ENCODE results near the gene ATXN7. TPM values are rescaled to one million over a fixed set of nuclear protein-coding genes. Genes with fewer than 3 reads are reported as not detected.

Gene ATXN7
- polyA plus RNA-seq, 3 donors = 5.2 to 8.4 (median 5.5) TPM

DNA sequence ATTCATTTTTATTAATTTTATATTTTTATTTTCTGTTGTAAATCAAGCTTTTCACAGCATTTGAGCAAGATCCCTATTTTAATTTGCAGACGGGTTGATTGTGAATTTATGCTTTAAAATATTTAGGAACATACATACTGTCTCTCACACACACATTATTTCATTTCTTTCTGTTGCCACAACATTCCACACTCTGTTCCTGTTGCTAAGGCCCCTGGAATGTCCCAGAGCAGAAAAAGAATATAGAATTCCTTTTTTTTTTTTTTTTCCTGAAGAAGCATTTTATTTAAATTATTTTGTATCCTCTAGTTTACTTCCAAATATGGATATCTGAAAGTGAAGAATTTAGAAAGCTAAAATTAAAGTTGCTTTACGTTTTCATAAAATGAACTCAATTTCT, 85.3 kb downstream of the ATXN7 start:
- 77 to 85% (median 85%) methylated on average over 2 of the region's 2 CpGs for WGBS, 3 donors
- no peak overlapping the region for H3K27ac ChIP-seq (ENCODE audit: low read depth, low read length)

DNA sequence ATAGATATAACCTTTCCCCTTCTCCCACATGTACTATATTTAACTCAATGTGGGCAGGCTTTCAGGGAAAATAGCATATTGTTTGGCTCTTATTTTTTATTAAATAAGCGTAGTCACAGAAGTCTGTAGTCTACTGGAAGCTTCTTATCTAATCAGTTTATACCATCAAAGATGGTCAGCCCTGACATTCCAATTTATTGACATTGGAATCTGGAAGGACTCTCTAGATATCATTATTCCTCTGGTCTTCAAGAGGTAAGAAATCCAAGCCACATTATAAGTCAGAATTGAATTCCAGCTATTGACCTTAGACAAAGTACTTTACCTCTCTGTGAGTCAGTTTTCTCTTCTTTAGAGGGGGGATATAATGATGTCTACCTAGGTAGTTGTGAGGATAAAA, 87.0 kb downstream of the ATXN7 start:
- 57 to 84% (median 82%) methylated on average over 1 of the region's 1 CpG for WGBS, 3 donors
- no peak overlapping the region for H3K27ac ChIP-seq (ENCODE audit: low read depth, low read length)

DNA sequence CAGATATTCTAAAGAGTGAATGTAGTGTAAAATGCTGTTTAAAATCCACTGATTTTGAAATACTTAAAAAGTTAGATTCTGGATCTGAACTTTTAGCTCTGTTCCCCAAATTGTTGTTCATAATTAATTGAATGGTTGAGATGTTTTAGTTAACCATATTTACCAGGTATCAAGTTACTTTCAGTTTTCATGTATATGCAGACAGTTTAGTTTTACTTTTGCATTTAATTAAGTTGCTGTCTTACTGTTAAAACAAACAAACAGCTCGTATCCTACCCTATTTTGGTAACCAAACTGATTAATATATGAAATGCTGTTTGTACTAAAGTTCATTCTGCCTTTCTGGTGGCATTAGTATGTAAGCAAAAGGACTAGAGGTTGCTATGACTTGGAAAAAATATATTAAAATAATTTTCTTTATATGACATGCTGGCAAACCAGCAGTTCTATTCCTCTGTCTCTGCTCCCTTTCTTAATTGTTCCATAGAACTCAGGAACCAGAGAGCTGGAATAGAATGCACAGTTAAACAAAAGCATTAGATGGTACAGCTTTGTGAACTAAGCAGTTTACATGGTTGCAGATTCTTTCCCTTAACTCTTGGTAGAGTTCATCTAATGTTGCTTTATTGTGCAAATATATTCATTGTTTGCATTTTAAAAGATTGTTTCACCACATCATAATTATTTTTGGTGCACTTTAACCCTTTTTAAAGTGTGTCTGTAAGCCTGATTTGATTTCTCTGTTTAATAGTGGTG, 88.0 kb downstream of the ATXN7 start:
- WGBS, 3 donors = 28 to 62% (median 53%) methylated on average over 1 of the region's 1 CpG
- no peak overlapping the region for H3K27ac ChIP-seq (ENCODE audit: low read depth, low read length)

DNA sequence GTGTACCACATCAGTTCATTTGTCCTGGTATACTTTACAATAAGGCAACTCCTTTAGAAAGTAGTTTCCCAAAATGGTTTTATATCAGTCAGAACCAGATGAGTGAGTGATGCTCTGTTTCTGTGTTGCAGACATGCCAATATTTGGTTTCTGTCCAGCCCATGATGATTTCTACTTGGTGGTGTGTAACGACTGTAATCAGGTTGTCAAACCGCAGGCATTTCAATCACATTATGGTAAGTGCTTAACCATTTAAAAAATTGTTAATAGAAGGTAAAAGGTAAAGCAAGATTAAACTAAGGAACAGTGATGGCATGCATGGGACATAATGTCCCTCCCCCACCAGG, 88.6 kb downstream of the ATXN7 start:
- no peak overlapping the region for H3K27ac ChIP-seq (ENCODE audit: low read depth, low read length)
- 31 to 90% (median 89%) methylated on average over 2 of the region's 2 CpGs for WGBS, 3 donors

DNA sequence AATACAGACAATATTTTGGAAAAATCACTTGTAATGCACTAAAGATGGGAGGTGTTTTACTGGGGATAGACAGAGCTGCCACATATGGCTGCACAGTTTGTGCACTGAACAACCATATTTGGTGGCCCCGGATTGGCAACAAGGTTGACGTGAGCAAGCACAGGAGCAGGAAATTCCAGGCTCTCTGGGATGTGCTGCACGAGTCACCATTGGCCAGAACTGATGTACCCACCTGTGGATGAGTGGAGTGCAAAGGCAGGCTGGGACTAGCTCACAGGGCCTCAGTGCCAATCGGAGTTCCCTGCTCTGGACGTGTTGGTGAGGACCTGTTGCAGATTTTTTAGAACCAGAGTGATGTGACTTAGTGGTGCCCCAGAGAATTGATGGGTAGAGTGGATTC, 90.5 kb downstream of the ATXN7 start:
- no peak overlapping the region for H3K27ac ChIP-seq (ENCODE audit: low read depth, low read length)
- 89 to 94% (median 93%) methylated on average over 5 of the region's 5 CpGs for WGBS, 3 donors

DNA sequence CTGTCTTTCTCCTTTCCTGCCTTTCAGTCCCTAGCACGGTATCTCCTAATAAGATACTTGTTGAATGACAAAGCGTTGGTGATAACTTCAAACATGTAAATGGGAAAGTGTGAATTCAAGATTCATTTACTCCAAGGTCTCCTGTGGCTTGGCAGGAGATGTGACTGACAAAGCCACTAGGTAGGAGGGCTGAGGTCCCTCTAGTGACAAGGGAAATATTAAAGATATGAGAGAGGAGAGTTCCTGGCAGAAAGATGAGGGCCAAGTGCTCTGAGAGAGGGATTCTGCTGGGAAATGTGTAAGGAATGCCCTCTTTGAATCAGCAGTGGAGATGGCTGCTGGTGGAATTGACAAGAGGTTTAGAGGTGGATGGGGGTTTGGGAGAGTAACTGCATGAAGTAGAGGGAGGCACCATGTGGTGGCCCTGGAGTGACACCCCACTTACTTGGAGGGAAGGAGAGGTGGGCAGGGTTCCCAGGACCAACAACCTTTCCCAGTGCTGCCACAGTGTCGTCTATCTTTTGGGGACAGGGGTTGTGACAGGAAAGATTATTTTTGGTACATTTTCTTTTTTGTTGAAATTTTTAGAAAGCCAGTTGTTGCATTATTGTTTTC, 91.5 kb downstream of the ATXN7 start:
- WGBS, 3 donors = 23 to 90% (median 84%) methylated on average over 3 of the region's 3 CpGs
- no peak overlapping the region for H3K27ac ChIP-seq (ENCODE audit: low read depth, low read length)

DNA sequence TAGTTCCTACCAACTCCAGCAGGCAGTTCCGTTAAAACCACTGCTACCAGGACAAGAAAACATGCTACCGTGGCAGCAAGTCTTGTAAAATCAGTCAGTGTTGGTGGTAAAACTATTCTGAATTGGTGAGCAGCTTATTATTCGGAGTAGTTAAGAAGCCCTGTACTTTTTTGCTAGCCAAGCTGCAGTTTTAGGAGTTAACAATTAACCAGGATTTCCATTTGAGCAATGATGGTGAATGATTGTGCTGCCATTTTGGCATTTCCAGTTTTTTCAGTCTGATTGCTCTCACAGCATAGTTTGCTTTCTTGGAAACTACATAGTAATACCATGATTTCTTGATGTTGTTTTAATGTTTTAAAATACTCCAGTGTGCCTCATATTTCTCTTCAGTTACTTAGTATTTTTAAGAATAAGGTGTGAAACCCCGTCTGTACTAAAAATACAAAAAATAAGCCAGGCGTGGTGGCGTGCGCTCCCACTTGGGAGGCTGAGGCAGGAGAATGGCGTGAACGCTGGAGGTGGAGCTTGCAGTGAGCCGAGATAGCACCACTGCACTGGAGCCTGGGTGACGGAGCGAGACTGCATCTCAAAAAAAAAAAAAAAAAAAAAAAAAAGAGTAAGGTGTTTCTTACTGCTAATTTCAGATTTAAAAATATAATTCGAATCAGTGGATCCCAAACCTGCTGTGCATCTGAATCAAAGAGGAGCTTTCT, 92.3 kb downstream of the ATXN7 start:
- 65 to 96% (median 96%) methylated on average over 13 of the region's 13 CpGs for WGBS, 3 donors
- H3K27ac ChIP-seq (ENCODE audit: low read depth, low read length) = no peak overlapping the region

DNA sequence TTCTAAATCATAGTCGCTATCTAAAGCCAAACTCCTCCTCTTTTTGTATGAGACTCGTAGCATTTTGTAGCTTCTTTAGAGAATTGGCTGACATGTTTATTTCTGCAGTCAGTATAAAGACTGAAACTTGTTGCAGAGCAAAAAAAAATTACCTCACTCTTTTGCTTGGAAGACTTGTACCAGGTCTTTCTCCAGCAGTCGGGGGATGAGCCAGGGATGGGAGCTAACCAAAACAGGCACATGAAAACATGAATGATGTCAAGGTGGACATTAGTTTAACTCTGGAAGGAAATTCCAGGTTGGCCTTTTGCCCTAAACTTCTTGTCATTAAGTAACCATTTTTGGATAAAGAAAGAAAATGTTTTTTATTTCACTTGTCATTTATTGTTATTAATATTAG, 95.5 kb downstream of the ATXN7 start:
- WGBS, 3 donors = 46 to 51% (median 49%) methylated on average over 3 of the region's 3 CpGs
- no peak overlapping the region for H3K27ac ChIP-seq (ENCODE audit: low read depth, low read length)

DNA sequence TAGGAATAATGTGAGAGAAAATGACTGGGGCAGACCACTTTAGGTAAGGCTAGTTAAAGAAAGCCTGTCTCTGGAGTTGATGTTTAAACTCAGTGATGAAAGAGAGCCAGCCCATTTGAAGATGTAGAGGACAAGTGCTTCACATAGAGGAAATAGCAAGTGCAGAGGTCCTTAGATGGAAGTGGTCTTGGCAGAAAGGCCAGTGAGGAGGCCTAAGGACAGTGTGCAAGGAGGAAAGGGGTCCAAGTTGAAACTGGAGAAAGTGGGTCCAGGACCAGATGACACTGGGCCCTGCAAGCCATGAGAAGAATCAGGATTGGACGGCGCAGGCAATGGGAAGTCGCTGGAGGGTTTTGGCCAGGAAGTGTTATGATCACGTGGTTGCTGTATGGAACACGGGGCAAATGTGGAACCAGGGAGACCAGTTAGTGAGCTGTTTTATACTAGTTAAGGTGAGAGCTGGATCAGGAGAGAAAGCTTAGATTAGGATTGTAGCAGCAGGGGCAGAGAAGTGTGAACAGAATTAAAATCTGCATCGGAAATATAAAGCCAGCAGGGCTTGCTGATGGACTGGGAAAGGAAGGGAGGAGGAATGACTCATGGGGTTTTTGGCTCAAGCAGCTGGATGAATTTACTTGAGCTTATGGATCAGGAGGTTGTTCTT, 96.5 kb downstream of the ATXN7 start:
- 7 to 41% (median 9%) methylated on average over 6 of the region's 6 CpGs for WGBS, 3 donors

DNA sequence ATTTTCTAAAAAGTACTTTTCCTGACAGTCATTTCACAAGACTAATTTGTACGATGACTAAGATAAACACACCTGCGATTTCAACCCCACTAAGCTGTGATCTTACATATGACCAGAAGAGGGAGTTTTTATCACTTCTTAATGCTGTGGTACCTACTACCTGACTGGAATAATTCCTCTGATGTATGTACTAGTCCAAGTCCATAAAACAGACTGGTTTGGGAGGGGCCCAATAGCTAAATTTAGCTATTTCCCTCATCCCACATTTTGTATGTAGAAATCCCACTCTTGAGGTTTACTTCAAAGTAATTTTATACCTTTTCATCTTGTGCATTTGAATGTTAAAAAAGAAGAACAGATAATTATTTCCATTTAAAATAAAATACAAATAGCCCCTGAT, 98.2 kb downstream of the ATXN7 start:
- no peak overlapping the region for H3K27ac ChIP-seq (ENCODE audit: low read depth, low read length)
- 9 to 22% (median 13%) methylated on average over 2 of the region's 2 CpGs for WGBS, 3 donors

More for the DNA sequence above, 96.5 kb downstream of the ATXN7 start:
- no peak overlapping the region for H3K27ac ChIP-seq (ENCODE audit: low read depth, low read length)

DNA sequence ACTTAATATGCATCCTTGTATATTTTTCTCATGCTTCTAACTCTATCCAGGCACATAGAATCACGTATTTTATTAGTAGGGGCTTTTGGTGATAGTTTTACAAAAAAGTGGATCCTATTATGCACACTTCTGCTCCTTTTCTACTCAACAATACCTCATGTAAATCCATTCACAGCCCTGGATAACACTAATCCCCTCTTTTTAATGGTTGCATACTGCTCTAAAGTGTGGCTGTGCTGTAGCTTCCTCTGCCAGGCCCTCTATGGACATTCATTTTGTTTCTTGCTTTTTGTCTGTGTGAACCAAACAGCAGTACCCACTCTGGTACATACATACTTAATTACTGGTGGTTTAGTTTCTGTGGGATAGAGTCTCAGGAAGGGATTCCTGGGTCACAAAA, 99.8 kb downstream of the ATXN7 start:
- H3K27ac ChIP-seq (ENCODE audit: low read depth, low read length) = no peak overlapping the region
- WGBS, 3 donors = 86 to 93% (median 87%) methylated on average over 1 of the region's 1 CpG

DNA sequence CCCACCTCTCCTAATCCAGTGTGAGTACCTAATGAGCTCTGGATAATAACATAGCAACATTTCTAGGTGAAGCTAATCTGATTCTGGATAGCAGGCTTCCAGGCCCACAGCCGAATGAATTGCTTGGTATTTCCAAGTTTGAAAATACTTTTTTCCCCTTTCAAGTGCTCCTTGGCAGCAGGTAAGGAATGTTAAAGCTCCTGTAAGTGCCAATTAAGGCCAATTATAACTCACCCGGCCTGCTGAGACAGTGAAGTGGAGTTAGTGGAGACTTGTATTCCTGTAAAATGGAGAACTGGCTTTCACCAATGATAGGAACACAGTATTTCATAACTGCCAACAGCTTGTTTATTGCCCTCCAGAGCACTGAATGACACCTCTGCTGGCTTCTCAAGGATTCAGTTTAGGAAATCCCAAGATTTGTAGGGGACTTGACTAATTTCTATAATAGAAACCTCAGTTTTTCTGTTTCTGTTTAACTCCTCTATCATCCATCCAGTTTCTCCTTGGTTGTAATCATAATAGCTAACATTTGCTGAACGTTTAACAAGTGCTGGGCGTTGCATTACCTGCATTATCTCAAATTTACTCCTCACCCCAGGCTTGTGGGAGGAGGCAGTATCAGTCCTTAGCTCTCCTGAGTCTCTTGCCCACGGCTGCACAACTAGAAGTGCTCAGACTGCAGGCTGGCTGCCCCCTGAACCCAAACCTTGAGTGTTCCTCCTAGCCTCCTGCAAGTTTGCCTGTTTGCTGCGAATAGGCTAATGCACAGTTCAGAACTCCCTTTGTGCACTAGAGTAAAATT, 101.2 kb downstream of the ATXN7 start:
- H3K27ac ChIP-seq (ENCODE audit: low read depth, low read length) = no peak overlapping the region
- 34 to 70% (median 65%) methylated on average over 6 of the region's 6 CpGs for WGBS, 3 donors

DNA sequence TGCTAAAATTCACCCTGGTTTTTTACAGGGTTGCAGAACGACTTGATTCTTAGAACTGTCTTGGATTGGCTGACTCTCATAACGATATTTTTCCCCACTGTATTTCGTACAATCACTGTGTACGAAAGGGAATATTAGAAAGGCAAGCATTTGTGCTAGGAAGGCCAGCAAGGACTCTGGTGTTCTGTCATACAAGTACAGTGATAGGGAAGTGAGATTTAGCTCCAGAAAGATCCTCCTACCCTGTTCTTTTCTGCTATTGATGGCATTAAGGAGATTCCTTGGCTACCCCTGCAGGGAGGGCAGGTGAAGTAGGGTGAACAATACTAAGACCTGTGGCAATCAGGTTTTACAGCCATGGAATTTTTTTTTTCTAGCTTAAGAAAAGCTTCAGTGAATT, 102.3 kb downstream of the ATXN7 start:
- no peak overlapping the region for H3K27ac ChIP-seq (ENCODE audit: low read depth, low read length)
- 67 to 92% (median 76%) methylated on average over 4 of the region's 4 CpGs for WGBS, 3 donors

DNA sequence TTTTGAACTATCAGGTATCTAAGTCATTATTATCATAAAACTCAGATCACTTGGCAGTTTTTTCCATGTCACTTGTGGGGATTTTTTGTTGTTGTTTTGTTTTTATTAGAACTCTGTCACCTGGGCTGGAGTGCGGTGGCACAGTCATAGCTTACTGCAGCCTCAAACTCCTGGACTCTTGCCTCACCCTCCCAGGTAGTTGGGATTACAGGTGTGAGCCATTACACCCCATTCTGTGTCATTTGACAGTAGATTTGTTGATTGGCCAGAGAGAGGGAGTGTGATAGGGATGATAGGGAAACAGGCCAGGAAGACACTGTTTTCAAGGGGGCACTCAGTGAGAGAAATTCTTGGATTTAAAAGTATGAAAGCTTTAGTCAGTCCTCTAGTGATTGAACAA, 103.2 kb downstream of the ATXN7 start:
- no peak overlapping the region for H3K27ac ChIP-seq (ENCODE audit: low read depth, low read length)
- WGBS, 3 donors = 60 to 87% (median 82%) methylated on average over 1 of the region's 1 CpG

DNA sequence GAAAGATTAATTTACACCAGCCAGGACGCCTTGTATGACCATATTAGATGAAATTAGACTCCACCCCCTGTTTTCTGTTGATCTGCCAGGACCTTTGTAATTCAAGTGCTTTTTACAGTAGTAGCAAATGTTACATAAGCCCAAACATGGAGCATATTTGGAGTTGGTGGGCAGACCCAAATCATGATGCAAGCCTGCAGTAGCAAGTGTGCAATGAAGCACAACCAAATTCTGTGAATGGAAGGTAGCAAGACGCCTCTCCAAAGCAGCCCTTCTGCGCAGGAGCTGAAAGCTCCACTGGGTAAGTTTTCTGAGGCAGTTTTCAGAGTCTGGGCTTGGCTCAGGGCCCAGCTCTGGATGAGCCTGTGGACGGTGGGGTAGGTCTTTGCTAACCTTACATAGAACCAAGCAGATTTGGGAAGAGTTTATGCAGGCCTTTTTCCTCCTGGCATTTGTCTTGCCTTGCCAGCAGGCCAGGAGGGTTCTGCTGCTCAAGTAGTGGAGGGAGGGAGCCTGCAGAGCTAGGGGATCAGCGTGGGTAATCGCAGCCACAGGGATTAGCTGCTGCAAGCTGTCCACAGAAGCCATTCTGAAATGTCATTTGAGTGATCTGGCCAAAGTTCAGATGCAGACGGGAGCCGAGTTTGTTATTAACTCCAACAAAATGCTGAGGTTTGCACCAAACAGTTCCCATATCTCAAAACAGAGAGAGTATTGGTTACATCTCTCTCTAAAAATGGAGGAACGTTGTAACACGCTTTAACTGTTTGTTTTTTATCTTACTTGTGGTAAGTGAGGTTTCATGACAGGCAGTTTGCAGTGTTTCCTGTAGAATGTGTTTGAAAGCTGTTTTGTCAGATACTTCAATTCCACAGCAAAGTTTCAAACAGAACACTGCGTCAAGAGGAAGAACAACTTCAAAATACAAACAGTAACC, 104.3 kb downstream of the ATXN7 start:
- no peak overlapping the region for H3K27ac ChIP-seq (ENCODE audit: low read depth, low read length)
- 8 to 17% (median 15%) methylated on average over 11 of the region's 11 CpGs for WGBS, 3 donors

DNA sequence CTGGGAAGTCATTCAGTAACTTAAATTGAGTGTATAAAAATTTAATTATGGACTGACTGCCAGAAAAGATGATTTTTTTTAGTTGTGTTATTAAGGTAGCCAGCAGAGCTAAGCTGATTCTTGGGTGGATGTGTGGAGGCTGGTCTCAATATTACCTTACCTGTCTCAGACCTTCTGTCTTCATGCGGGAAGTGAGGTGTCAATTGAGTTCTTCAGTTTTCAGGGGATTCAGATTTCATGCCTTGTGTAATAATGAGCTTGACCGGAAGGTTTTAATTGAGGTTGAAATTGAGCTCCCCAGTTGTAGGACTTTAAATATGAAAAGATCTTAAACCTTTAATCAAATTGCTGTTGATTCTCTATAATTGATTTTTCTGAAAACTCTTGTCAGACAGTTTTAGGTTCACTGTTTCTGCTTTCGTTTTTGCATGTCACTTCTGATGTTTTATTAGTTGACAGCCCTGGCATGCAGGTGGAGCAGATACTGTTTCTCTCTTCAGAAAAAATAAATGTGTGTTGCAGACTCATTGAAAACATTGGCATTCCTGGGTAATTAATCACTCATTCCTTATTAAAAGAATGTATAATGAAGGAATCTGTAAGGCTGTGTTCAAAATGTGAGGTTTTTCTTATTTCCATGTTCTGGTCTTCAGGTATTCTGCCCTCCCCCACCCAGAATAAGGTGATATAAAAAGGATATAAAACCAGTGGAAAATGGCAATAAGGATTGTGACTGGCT, 105.1 kb downstream of the ATXN7 start:
- 14 to 41% (median 26%) methylated on average over 3 of the region's 3 CpGs for WGBS, 3 donors

DNA sequence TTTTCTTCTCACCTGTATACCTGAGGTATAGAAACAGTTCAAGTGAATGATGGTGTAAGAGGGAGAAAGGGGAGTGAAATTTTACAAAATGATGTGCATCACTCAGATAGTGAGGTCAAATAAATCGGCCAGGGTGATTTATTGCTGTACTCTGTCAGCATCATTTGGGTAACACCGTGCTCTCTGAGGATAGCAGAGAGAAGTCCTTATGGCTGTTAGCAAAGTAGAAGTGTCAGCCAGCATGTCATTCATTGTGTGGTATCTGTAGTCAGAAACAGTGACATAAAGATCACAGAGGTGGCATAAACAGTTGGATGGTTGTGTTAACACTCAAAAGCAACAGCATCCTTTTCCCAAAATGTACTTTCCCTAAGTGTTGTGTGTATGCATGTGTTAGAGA, 106.2 kb downstream of the ATXN7 start:
- H3K27ac ChIP-seq (ENCODE audit: low read depth, low read length) = no peak overlapping the region

More for the DNA sequence above, 105.1 kb downstream of the ATXN7 start:
- no peak overlapping the region for H3K27ac ChIP-seq (ENCODE audit: low read depth, low read length)

More for the DNA sequence above, 106.2 kb downstream of the ATXN7 start:
- 9 to 19% (median 15%) methylated on average over 2 of the region's 2 CpGs for WGBS, 3 donors
